Testis (tissue), 2 donors: ENCODE results near the gene CSH2.
"Not testable (repeated sequence)": the region's sequence is repeated elsewhere in the genome, so short reads cannot be mapped to it uniquely, and the experiment has no call there.

Source experiments
- CTCF ChIP-seq, 3 experiments: fragments of 450-650 bp in 2 of 3; fragments of 200-600 bp in 1 of 3; sonication (generic) in 1 of 3; IDR thresholded peaks; one replicate each; pipeline ENCODE4 v1.5.1; 2016 to 2019; ENCODE audit warnings: antibody characterized with exemption in 3 of 3, mild to moderate bottlenecking in 2 of 3, moderate library complexity in 1 of 3
- POLR2A ChIP-seq: fragments of 450-650 bp; IDR thresholded peaks from one replicate; pipeline ENCODE4 v1.6.1; 2017; ENCODE audit warnings: antibody characterized with exemption, mild to moderate bottlenecking, moderate library complexity

DNA sequence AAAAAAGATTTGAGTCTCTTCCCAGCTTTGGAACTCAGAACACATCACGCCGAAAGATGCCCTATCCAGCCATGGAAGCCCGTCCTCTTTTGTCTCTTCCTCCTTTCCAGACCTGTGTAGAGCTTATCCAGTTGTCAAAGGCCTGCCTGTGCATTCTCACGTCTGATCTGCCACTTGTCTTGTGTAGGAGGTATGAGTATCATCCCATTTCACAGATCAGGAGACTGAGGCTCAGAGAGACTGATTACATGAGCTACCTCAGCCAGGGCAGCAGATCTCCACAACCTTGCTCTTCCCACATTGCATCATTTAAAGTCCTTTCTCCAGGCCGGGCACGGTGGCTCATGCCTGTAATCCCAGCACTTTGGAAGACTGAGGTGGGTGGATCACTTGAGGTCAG, 1.2 kb upstream of the CSH2 start:
- not testable (repeated sequence) for TF ChIP-seq POLR2A; CTCF (IDR thresholded peaks at IDR 0.05)
